ENCODE measurements around the gene FARP2.

The FARP2 gene

DNA sequence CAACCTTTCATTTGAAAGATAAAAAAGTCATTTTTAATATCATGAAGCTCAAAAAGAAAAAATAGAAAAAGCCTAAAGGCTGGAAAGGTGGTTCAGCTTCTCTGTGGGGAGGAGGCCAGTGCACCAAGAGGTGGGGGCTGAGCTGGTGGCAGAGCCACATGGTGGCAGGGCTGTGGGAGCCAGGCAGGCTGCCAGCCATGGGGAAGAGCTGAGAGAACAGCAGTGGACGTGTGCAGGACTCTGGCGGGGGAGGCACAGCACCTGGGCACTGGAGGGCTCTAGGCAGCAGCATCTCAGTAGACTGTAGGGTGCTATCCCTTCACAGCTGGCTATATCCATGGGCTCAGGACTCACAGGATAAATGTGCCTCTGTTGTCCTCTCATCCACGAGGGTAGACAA is 104.5 kb downstream of the FARP2 start:
- DNase-seq: no peak

DNA sequence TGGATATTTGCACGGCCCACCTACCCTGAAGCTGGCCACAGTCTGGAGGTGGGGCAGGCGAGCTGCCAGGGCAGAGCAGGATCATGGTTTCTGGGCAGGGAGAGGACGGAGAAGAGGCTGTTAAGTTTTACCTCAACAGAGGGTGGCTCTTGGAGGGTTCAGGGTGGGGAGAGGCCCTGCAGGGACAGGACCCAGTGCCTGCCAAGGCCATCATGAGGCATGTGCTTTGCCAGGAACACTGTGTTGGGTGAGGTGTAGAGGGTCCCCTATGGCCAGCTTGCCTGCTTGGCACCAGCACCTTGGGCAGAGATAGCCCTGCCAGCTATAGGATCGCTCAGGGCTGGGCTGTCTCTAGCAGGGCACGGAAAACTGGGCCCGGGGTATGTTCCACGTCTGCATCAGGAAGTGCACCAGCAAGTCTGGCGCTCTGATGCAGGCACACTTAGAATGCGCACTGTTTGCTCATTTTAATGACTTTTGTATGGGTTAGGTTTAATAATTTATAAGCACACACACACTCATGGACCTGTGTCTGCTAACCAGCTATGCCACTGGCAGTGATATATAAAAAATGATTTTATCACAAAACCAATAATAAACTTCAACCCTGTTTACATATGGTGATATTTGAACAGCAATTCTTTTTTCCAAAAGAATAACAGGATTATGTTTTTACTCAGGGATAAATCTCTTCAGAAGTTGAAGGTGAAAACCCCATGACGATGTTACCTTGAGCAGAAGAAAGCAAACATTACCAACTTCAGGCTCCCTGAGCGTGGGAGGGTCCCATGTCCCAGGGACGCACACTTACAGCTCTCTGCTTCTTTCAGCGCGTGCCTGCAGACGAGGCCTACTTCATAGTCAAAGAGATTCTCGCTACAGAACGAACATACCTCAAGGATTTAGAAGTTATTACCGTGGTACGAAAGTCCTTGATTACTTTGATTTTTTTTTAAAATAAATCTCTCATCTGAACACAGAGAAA is 105.9 kb downstream of the FARP2 start:
- no peak for DNase-seq

DNA sequence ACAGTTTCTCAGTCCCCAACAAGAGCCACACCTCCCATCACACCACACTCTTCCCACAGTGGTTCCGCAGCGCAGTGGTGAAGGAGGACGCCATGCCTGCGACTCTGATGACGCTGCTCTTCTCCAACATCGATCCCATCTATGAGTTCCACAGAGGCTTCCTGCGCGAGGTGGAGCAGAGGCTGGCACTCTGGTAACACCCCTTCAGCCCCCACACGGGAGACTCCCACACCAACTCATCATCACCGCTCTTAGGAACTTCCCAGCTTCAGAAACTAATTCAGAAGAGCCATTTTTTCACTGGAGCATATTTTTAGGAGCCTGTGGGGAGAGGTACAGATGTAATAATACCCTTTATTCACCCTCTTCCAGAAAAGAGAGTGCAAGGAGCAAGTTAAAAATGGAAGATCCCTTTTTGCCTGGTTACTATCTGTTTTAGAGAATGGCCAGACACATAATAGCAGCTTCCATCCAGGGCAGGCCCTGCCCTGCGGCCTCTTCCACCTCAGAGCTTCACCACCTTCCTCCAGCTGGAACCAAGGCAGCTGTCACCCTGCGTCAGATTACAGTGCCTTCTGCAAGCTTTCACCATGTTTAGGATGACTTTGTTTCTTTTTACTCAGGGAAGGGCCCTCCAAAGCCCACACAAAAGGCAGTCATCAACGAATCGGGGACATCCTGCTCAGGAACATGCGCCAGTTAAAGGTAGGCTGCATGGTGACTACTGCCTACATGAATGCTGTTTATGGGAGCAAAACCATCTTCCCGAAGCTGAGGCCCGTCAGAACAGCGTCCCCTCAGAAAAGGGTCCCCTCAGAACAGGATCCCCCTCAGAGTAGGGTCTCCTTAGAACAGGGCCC is 107.4 kb downstream of the FARP2 start:
- no peak for DNase-seq

DNA sequence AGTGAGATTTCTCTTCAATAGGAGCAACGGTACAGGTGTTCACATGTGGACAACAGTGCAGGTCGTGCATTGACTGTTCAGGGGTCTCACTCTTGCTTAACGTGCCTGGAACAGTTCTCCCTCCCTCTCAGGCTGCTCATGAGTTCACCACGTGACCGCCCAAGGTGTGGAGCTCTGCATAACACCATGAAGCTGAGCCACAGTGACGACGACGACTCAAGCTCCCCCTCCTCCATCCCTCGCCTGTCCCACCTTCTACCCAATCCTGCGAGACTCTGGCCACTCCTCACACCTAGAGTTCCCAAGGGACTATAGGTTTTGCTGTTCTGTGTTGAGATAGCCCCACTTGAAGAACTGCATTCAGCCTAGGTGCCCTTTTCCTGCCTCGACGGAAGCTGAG is 109.5 kb downstream of the FARP2 start:
- DNase-seq: no peak

DNA sequence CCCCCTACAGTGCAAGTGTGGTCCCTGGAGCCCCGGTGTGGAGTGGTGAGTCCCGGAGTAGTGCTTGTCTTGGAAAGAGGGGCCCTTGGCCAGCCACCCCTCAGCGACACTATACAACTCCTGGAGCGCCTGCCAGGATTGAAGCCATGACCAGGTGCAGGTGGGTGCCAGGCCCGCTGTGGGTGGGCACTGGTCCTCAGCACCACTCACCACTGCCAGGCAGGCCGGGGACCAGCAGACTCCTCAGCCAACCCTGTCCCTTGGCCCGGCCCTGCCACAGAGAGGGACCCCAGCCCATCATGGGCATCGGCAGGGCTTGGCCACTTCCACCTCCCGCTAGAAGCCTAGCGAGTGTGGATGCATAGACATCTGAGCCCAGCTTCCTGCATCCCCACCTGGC is 110.1 kb downstream of the FARP2 start:
- DNase-seq: no peak

DNA sequence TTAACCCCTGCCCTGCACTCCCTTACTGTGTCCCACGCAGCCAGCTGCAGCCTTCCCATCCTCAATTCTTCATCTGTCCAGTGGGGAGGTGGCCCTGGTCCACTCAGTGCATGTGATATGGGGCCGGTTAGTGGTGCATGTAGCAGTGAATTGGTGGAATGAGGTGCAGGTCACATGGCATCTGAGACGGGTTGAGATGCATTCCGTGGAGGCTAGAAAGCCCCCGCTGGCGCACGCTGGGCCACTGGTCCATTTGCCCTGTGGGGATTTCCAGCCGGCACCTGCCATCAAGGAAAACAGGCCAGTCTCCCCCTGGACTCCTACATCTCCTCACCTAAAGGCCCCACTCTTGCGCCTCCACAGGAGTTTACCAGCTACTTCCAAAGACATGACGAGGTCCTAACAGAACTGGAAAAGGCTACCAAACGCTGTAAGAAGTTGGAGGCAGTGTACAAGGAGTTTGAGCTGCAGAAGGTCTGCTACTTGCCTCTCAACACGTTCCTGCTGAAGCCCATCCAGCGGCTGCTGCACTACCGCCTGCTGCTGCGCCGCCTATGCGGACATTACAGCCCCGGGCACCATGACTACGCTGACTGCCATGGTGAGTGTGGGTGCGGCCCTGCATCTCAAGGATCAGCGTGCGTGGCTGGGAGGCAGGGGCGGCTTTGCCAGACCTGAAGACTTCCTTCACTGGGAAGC is 111.8 kb downstream of the FARP2 start:
- DNase-seq: no peak

DNA sequence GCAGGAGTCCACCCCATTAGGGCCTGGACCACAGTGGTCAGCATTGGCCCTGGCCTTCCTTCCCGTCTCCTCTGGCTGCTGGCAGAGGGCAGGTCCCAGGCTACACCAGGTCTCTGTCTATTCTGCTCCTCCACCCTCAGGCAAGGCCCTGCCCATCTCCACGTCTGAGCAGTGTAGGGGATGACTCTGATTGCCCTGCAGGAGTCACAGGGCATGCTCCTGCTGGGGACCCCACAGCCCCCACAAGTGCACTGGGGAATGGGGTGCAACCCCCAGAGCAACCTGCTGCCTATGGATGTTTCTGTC is 112.3 kb downstream of the FARP2 start:
- no peak for DNase-seq

DNA sequence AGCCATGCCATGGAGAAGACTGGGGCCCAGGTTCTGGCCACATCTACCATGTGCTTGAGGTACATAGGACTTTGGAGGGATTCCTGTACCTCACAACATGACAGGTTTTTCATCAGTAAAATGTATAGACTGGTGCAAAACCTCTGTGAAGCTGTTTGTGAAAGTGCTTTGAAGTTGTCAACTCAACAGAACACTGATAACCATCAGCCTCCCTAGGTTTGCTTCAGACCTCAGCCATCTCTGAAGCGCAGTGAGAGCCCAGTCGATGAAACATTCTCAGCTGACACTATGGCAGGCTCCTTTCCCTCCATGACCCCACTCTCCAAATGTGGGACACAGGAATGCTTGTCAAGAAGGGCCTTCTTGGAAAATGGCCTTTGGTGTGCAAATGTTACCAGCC is 113.7 kb downstream of the FARP2 start:
- DNase-seq: no peak

DNA sequence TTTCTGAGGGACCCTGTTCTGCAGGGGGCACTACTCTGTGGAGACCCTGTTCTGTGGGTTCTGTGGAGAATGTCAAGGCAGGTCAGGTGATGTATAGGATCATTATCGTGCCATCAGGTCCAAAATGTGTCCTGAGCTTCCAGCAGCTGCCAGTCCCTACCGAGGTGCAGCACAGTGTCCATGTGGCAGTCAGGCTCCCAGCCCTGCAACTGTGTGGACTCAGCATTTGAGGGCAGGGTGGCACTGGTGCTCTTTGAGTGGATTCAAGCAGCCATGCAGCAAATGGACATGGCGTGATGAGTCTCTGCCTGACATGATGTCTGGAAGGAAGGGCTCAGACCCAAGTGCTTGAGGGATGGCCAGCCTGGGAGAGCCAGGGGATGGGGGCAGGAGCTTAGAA is 117.3 kb downstream of the FARP2 start:
- no peak for DNase-seq

DNA sequence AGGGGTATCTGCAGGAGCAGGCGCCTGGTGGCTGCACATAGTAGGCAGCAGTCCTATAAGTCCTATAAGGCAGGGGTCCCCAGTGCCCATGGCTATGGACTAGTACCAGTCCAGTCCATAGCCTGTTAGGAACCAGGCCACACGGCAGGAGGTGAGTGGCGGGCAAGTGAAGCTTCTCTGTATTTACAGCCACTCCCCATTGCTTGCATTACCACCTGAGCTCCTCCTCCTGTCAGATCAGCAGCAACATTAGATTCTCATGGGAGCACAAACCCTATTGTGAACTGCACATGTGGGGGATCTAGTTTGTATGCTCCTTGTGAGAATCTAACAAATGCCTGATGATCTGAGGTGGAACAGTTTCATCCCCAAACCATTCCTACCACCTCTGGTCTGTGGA is 119.2 kb downstream of the FARP2 start:
- DNase-seq: no peak

DNA sequence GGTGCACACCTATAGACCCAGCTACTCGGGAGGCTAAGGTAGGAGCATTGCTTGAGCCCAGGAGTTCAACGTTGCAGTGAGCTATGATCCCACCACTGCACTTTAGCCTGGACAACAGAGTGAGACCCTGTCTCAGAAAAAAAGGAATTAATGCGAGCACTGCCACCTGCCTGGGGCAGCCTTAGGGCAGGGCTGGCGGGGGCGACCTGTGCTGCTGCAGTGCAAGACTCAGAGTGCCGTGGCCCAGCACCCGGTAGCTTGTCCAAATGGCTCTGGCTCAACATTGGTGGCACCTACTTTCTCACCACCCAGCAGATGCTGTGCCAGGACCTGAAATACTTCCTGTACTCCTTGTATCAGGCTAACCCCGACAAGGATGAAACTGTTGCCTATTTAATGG is 122.1 kb downstream of the FARP2 start:
- no peak for DNase-seq

DNA sequence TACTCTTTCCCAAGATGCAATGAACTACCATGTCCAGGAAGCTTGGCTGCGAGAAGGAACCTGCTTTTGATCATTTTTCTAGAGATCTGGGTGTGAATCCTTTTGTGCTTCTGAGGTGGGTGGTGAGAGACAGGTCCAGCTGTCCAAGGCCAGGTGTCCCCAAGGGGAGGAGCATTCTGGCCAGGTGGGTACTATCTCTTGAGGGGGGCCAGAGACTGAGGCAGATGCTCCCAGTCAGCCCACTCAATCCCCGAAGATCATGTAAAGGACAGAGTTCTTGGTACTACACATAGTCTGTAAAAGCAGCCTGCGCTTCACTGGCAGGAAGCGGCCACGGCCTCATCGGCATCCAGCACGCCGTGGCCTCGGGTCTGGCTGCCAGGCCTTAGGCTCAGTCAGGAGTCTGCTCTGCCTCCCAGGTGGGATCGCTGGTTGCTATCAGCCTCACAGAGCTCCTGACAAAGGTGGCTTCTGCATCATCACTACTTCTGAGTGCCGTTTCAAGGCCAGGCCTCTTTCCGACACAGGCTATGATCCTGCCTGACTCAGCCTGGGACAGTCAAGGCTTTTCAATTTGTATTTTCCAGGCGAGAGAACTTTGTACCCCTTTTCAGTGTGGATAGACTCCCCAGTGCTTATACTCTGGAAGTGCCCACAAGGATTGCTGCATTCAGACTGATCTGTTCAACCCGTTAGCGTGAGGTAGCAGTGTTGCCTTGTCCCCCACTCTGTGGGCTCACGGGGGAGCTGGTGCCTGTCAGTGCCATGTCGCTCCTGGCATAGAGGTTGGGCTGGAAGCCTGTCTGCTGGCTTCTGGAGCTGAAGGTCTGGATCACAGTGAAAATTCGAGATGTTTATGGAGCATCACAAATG is 123.2 kb downstream of the FARP2 start:
- no peak for DNase-seq

DNA sequence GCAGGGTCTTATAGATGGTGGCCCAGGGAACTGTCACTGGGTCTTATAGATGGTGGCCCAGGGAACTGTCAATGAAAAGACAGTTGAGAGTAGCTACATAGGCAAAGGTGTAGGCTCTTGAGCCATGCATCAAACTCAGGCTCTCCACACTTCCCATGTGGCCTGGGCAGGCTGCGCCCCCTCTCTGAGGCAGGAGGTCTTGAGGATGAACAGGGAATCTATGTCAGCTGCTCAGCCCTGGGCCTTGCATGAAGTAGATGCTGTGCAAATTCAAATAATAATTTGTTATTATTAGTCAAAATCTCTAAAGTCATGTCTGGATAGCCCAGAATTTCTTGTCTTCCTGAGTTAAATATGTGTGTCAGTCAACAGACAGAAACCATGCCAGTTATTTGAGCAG is 125.6 kb downstream of the FARP2 start:
- no peak for DNase-seq

DNA sequence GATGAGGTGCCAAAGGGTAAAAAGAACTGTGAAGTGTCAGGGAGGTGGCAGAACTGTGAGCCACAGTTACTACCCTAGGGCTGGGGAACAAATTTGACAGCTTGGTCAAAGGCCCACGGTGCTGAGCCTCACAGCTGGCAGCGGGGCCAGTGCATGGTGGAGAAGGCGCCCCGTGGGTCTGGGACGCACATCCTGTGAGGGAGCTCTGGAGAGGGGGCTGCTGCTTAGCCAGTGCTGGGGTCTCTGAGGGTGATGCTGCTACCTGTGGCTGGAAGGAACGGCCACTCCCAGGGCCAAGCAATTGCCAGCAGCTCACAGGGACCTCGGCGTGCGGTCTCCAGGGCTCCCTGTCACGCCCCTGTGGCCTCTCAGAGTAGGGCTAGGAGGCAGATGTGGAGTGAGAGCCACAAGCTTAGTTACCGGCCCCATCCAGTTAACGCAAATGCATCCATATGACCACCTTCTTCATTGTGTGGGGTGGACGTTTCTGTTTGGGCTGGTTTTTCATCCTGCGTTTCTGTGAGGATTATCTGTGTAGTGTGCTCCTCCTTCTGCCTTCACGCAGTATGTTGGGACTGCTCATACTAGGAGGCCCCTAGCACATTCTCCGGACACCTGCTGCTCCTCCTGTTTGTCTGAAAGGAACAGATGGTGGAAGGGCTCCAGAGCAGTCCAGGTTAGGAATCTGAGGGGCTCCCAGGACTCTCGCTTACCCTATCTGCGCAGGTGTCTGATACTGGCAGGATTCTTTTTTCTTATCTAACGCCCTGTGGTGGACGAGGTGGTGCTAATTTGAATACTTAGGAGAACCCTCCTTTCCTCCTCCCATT is 126.3 kb downstream of the FARP2 start:
- DNase-seq: no peak

DNA sequence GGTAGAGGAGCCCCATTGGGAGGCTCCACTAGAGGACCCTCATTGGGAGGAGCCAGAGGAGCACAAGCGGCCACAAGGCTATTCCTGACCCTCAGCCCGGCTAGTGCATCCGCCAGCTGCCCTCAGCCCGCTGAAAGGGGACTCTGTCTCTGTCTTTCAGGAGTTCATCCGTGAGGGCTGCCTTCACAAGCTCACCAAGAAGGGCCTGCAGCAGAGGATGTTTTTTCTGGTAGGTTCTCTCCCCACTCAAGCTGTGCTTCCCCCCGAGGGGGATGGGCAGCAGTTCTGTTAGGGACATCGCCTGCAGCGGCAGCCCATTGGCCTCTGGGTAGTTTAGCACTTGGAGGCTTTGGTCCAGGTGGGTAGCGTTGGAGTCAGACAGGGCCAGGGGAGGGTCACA is 127.2 kb downstream of the FARP2 start:
- DNase-seq: no peak

DNA sequence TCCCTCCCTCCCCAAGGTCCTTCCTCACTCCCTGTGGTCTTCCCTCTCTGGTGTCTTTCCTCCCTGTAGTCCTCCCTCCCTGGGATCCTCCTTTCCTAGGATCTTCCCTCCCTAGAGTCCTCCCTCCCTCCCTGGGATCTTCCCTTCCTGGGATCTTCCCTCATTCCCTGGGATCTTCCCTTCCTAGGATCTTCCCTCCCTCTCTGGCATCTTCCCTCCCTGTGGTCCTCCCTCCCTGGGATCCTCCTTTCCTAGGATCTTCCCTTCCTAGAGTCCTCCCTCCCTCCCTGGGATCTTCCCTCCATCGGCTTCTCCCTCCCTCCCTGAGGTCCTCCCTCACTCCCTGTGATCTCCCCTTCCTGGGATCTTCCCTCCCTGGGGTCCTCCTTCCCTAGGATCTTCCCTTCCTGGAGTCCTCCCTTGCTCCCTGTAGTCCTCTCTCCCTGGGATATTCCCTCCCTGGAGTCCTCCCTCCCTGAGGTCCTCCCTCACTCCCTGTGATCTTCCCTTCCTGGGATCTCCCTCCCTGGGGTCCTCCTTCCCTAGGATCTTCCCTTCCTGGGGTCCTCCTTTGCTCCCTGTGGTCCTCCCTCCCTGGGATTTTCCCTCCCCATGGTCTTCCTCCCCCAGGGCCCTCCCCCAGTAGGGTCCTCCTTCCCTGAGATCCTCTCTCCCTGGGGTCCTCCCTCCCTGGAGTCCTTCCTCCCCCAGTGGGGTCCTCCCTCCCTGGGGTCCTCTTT is 129.3 kb downstream of the FARP2 start:
- DNase-seq: no peak

DNA sequence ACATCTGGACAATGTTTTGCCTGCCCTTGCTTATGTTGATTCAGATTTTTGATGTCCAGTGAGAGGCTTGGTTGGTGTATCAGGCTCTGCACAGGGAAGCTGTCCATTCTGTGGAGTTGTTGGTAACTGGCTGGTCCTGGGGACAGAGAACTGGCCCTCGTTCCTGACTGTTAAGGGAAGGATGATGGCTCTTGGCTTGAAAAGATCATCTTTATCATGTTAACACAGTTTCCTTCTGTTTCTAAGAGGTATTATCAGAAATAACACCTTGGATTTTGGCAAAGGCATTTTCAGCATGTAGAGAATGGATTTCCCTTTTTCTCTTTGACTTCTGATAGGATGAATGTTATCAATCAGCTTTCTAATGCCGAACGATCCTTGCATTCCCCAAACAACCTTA is 133.0 kb downstream of the FARP2 start:
- peak; percentile 91 for DNase-seq

DNA sequence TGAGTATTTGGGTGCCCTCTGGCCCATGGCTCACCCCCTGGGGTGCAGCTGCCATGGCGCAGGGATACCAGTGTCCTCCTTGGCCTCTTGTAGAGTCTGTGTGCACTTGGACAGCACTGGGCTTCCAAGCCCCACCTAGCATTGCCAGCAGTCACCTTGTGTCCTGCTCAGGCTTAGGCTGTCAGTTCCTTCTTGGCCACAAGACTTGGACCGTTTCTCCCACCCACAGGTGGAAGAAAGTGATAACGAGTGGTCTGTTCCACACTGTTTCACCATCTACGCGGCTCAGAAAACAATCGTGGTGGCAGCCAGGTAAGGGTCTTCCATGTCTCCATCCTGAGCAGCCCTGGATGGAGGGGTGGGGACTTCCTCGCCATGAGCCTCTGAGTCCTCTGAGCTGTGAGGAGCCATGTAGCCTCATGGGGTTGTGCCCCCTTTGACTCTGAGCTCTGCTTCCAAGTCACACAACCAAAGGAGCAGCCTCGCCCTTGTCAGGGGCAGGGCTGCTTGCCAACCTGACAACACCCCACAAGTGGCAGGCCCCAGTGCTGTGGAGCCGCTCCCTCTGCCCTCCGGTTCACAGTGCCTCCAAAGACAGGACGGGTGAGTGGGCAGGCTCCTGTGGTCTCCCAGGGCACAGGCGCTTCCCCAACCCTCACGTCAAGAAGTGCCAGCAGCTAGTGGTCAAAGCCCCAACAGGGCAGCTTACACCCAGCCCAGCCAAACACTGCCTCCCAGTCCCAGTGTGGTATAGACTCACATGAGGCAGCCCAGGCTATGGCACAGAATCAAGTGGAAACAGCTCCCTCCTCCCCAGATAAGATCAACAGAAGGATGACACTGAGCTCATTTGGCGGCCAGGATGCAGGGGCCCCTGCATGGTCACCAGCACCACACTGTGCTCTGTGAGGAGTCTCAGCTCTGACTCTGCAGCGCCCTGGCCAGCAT is 133.9 kb downstream of the FARP2 start:
- peak; percentile 95 for DNase-seq

DNA sequence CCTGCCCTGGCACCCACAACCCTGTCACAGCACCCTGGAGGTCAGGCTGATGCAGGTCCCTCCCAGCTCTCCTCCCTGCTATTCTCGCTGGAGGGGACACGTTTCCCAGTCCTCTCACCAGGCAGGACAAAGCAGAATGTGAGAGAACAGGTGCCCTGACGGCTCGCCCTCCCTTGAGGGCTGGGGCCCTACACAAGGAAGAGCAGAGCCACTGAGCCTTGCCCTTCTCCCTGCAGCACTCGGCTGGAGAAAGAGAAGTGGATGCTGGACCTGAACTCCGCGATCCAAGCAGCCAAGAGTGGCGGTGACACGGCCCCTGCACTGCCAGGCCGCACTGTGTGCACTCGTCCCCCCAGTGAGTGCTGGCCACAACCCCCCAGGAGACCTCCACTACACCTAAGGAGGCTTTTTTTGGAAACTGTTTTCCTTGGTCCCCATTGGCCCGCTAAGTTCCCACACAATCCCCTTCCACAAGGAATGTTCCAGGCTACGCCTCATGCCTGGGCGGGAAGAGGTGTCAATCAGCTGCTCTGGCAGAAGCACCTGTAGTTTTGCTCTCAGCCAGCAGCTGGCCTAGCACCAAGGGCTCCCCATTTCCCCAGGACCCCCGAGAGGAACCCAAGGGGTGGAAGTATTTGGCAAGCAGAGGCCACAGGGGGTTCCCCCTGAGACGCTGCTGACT is 134.9 kb downstream of the FARP2 start:
- DNase-seq: peak; percentile 24

Data from hematopoietic multipotent progenitor cell treated with erythropoietin and hydrocortisone succinate and interleukin-3 and kit ligand, for 8 days (in vitro differentiated cells).